NCI-H2029 treated with DMSO at 0.1 percent for 48 hours (cell line): ENCODE data around the gene ASPG.

Source experiments
- DNase-seq: peaks from one replicate; lab custom pipeline; 2025; lab: John Stamatoyannopoulos, UW

Gene ASPG

GRCh38 chr14:104093366-104094055, 8.0 kb downstream of the ASPG start:
- no peak for DNase-seq

- DNase-seq: no peak
Measured at GRCh38 chr14:104094056-104094708, 8.7 kb downstream of the ASPG start.

GRCh38 chr14:104094709-104095425, 9.4 kb downstream of the ASPG start:
- no peak for DNase-seq

- no peak for DNase-seq
Measured at GRCh38 chr14:104095426-104096310, 10.2 kb downstream of the ASPG start.

- no peak for DNase-seq
Measured at GRCh38 chr14:104096318-104096717, 10.8 kb downstream of the ASPG start.

- no peak for DNase-seq
Measured at GRCh38 chr14:104096751-104097700, 11.5 kb downstream of the ASPG start.

- no peak for DNase-seq
Measured at GRCh38 chr14:104098272-104099095, 13.0 kb downstream of the ASPG start.

GRCh38 chr14:104099096-104100041, 13.9 kb downstream of the ASPG start:
- DNase-seq: no peak

- no peak for DNase-seq
Measured at GRCh38 chr14:104100171-104101085, 14.9 kb downstream of the ASPG start.

GRCh38 chr14:104101086-104101621, 15.7 kb downstream of the ASPG start:
- no peak for DNase-seq

GRCh38 chr14:104101651-104102281, 16.3 kb downstream of the ASPG start:
- no peak for DNase-seq

GRCh38 chr14:104102282-104102914, 16.9 kb downstream of the ASPG start:
- no peak for DNase-seq

- no peak for DNase-seq
Measured at GRCh38 chr14:104103061-104103445, 17.6 kb downstream of the ASPG start.

GRCh38 chr14:104103446-104104075, 18.1 kb downstream of the ASPG start:
- no peak for DNase-seq

GRCh38 chr14:104104076-104104901, 18.8 kb downstream of the ASPG start:
- DNase-seq: no peak
